AG04450 (cell line): ENCODE data around the gene CEACAM1. TPM values are rescaled to one million over a fixed set of nuclear protein-coding genes. Genes with fewer than 3 reads are reported as not detected.

ENCODE experiments used
- CTCF ChIA-PET: fragments of 300-600, 350-600 bp; formaldehyde crosslinking; extraction: SDS; loops from one replicate; lab custom pipeline; 2022; ENCODE audit warnings: antibody characterized with exemption, inconsistent platforms; lab: Charles Lee
- POLR2A ChIA-PET: fragments of 350-600 bp; formaldehyde crosslinking; extraction: SDS; loops from one replicate; lab custom pipeline; 2021; ENCODE audit warnings: antibody characterized with exemption, inconsistent platforms; lab: Yijun Ruan, JAX
- DNase-seq: peaks from one replicate; pipeline ENCODE4 v3.0.0-alpha.2; 2011; ENCODE audit warnings: low read depth, low spot score
- H3K27ac ChIP-seq: one replicate; pipeline ENCODE4 v1.5.1; 2012; ENCODE audit warnings: low read depth, low read length, control low read depth
- H3K27me3 ChIP-seq: one replicate; pipeline ENCODE4 v1.6.0; 2012; ENCODE audit warnings: low read length; ENCODE audit not compliant: control insufficient read depth, insufficient read depth
- H3K4me3 ChIP-seq: 2 replicates; pipeline ENCODE4 v1.5.1; 2011; ENCODE audit warnings: mild to moderate bottlenecking, low read depth, low read length, control low read depth
- H3K9me3 ChIP-seq: 2 replicates; pipeline ENCODE4 v1.5.1; 2012; ENCODE audit warnings: low read length; ENCODE audit not compliant: control insufficient read depth, insufficient read depth
- CTCF ChIP-seq: IDR thresholded peaks from 2 replicates; pipeline ENCODE4 v1.5.1; 2011; ENCODE audit warnings: low read depth, low read length, control low read depth, inconsistent platforms
- polyA plus RNA-seq: library from polyadenylated mRNA; depleted of rRNA; stranded (reverse); fragments of >200 nt; gene quantifications from 2 replicates; pipeline ENCODE4 v1.2.3, GENCODE V29; 2011

The CEACAM1 gene
- polyA plus RNA-seq, 1 experiment, result not detected

- Histone ChIP-seq H3K4me3 (no peak overlapping the region), H3K9me3 (no peaks in the 10 kb centered on the region), H3K27ac (no peak overlapping the region), H3K27me3 (peaks cover 13% of the 10 kb centered on the region)
- no peak for DNase-seq
- CTCF ChIA-PET, result no interaction called here
- POLR2A ChIA-PET, result no interaction called here
- no peak for TF ChIP-seq CTCF
Measured at GRCh38 chr19:42472402-42473147, 55.7 kb downstream of the CEACAM1 start.

GRCh38 chr19:42471554-42472249 lies 56.6 kb downstream of the CEACAM1 start:
- no peak overlapping the region for H3K27ac ChIP-seq
- POLR2A ChIA-PET, result no interaction called here
- no peak for DNase-seq
- no peaks in the 10 kb centered on the region for H3K9me3 ChIP-seq
- peaks cover 17% of the 10 kb centered on the region for H3K27me3 ChIP-seq
- no peak for TF ChIP-seq CTCF
- CTCF ChIA-PET, result interaction anchor here (1.5 kb wide), 1 partner anchor 31 kb away, joined by 4 read pairs; no protein-coding TSS in a partner anchor
- H3K4me3 ChIP-seq, result no peak overlapping the region

GRCh38 chr19:42469311-42470235 lies 58.7 kb downstream of the CEACAM1 start:
- no peak overlapping the region for H3K27ac ChIP-seq
- ChIA-PET CTCF (interaction anchor here (1.0 to 1.6 kb wide), 5 partner anchors 29 to 97 kb away, joined by 3 to 5 read pairs (median 3); no protein-coding TSS in a partner anchor), POLR2A (no interaction called here)
- H3K9me3 ChIP-seq, result no peaks in the 10 kb centered on the region
- no peak for TF ChIP-seq CTCF
- H3K27me3 ChIP-seq, result peaks cover 16% of the 10 kb centered on the region
- DNase-seq, result no peak
- H3K4me3 ChIP-seq, result no peak overlapping the region

GRCh38 chr19:42468273-42468796 lies 59.9 kb downstream of the CEACAM1 start:
- Histone ChIP-seq H3K27me3 (peaks cover 16% of the 10 kb centered on the region), H3K4me3 (no peak overlapping the region), H3K27ac (no peak overlapping the region), H3K9me3 (no peaks in the 10 kb centered on the region)
- ChIA-PET CTCF (interaction anchor here (1.6 kb wide), 1 partner anchor 30 kb away, joined by 5 read pairs; no protein-coding TSS in a partner anchor), POLR2A (no interaction called here)
- DNase-seq, result peak; percentile 2
- no peak for TF ChIP-seq CTCF
